Stimulated activated naive CD8-positive, alpha-beta T cell treated with anti-CD3 and anti-CD28 coated beads, Interleukin-15, Interleukin-2, amounts not matched to agents 100 U/mL and 50 U/mL, for 24 hours (primary cell): Measurements from ENCODE around the gene LAMC2.
"Not testable (repeated sequence)": the region's sequence is repeated elsewhere in the genome, so short reads cannot be mapped to it uniquely, and the experiment has no call there.

Experiments used
- ATAC-seq: fragments of 150-1000 bp; cut with Tn5 transposase; one replicate; pipeline ENCODE4 v1.10.0; 2021
- DNase-seq: peaks from one replicate; pipeline ENCODE4 v3.0.0; 2021

Gene LAMC2

DNA sequence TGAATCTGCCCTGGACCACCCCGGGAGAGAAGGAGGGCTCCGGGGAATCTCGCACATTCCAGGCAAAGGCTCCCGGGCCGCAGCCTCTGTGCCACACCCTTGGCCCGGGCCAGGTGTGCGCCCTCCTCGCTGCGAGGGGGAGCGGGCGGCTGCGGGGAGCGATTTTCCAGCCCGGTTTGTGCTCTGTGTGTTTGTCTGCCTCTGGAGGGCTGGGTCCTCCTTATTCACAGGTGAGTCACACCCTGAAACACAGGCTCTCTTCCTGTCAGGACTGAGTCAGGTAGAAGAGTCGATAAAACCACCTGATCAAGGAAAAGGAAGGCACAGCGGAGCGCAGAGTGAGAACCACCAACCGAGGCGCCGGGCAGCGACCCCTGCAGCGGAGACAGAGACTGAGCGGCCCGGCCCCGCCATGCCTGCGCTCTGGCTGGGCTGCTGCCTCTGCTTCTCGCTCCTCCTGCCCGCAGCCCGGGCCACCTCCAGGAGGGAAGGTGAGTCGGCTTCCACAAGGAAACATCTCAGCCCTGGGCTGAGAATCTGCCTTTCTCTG is at the start of gene LAMC2:
LAMC2 (plus strand) TSS at position 324 of the 550 bp plus-strand sequence; CDS start at position 413, 89 bp downstream.
- DNase-seq = peak; percentile 22
- peak; percentile 82 for ATAC-seq

DNA sequence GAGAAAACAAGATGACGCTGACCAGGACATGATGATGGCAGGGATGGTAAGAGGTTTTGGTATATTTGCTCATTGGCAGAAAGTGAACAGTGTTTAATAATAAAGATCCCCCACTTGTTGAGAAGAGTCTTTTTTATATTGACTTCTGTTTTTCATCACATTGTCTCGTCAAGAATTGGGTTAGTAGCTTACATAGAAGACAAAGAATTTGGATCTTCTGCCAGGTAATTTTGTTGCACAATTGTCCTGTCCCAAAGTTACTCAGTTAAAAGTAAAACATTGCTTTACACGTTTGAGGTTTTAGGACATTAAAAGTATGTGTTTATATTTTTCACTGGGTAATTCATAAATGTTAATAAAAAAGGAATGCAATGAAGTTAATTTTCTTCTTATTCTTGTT is 48.3 kb upstream of the LAMC2 start:
- ATAC-seq = no peak
- no peak for DNase-seq

DNA sequence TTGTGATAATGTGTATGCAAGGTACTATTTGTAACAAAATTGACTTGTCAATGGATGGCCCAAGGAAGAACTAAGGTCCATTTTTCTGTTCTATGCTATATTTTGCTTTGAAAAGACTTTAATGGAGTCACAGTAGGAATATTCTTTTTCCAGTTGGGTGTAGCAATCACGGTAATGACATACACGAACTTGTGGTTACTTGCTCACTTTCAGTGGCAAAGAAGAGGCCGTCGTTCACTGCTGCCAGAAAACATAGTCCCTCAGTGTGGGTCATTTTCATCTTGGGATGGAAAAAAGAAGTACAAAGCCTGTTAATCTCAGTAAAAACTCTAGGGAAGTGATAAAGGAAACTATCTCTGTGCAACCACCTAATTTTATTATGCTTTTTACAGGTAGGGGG is 47.8 kb upstream of the LAMC2 start:
- ATAC-seq = no peak
- DNase-seq = no peak

DNA sequence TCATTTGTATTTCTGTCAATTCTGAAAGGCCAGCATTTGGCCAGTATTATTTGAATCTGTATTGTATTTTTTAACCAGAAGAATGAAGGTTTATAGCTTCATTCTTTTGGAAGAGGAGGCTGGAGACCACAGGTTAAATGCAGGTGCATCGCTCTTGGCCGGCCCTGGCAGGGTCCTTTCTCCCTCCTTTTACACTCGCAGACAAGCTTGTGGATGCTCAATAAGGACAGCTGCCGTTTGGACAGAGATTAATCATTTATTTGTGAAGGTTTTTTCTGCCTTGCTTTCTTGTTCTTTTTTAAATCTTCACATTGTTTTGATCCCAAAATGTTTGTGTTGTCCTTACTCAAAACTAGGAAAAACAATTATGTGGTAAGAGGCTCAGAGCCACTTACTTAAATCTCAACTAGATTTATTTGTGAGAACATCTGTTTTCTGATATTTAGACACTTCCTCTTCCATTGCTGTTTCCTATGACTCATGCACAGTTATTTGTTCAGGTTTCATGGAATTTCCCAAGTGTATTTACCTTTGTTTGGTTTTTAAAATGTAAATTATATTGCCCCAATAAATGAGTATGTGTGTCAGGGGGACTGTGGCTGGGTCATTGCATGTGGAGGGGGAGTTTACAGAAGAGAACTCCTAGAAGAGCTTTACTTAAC is 46.7 kb upstream of the LAMC2 start:
- DNase-seq (no peak), ATAC-seq (no peak)

DNA sequence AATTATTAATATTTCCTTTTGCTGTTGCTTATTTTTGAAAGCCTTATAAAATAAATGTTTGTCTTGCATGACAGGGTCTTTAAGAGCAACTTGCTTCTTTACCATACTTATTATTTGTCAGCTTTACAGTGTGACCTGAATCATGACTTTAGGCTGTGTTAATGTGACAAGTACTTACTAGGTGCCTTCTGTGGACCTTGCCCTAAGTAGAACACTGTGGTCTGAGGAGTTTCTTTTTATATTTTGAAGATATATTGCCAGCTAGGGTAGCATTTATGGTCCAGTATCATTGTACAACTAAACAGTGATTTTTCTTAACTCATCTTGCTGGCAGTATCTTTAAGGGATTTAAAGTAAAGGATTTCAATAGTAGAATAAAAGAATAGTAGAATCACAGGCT is 45.4 kb upstream of the LAMC2 start:
- ATAC-seq = no peak
- DNase-seq = no peak

DNA sequence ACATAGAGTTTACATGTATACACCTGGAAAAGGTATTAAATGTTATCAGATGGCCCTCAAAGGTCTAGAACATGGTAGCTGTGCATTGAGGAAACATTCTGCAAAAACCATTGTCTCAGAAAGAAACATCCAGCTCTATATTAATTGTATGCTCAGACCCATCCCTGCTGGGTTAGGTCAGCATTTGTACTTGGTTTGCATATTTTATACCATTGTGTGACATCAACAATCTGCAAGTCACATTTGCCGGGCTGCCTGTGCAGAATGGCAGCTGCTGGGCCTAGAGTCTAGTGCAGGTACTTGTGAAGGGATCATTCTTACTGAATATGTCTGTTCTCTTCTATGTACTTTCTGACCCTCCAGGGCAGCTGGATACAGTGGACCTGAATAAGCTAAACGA is 43.9 kb upstream of the LAMC2 start:
- no peak for ATAC-seq

DNA sequence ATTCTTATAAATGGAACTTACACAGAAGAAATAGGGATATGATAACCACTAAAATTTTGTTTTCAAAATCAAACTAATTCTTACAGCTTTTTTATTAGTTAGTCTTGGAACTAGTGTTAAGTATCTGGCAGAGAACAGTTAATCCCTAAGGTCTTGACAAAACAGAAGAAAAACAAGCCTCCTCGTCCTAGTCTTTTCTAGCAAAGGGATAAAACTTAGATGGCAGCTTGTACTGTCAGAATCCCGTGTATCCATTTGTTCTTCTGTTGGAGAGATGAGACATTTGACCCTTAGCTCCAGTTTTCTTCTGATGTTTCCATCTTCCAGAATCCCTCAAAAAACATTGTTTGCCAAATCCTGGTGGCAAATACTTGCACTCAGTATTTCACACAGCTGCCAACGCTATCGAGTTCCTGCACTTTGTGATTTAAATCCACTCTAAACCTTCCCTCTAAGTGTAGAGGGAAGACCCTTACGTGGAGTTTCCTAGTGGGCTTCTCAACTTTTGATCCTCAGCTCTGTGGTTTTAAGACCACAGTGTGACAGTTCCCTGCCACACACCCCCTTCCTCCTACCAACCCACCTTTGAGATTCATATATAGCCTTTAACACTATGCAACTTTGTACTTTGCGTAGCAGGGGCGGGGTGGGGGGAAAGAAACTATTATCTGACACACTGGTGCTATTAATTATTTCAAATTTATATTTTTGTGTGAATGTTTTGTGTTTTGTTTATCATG is 42.3 kb upstream of the LAMC2 start:
- DNase-seq = no peak
- no peak for ATAC-seq

More for the DNA sequence above, 43.9 kb upstream of the LAMC2 start:
- no peak for DNase-seq

DNA sequence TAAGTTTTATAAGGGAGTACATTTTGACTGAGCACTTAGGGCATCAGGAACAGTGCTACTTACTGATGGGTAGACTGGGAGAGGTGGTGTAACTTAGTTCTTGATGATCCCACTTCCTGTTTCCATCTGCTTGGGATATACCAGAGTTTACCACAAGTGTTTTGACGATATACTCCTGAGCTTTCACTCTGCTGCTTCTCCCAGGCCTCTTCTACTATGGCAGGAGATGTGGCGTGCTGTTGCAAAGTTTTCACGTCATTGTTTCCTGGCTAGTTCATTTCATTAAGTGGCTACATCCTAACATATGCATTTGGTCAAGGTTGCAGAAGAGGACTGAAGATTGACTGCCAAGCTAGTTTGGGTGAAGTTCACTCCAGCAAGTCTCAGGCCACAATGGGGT is 41.3 kb upstream of the LAMC2 start:
- ATAC-seq (no peak), DNase-seq (no peak)

DNA sequence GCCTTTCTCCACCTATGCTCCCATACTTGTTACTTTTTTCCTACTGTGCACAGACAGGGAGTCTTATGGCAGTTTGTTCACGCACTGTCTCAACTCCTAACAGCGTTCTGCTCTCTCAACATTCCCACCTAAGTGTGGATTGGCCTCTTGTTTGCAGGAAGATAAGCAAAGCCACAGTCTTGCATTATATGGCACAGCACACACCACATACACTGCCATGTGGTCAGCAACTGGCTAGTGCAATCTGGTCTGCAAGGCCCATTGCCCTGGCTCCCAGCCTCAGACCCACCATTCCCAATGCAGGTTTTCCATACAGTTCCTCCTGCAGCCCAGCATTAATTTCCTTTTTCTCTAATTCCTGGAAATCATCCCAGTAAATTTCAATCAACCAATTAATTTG is 38.3 kb upstream of the LAMC2 start:
- DNase-seq = no peak
- ATAC-seq = no peak

DNA sequence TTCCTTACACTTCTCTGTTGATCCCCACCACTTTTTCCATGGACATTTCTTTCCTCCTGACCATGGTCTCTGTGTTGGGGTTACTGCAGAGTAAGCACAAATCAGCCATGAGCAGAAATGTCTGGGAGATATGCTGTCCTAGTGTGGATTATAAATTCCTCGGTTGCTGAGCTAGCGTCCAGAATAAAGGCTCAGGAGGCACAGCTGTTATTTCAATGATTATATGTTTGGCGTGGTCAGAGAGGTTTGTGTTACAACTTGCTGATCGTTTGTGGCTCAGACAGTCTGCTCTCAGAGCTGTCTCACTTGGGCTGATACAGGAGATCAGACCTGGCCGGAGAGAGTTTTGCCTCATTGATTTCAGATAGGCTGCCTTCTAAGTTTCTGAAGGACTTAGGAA is 37.5 kb upstream of the LAMC2 start:
- DNase-seq = no peak
- ATAC-seq = no peak

DNA sequence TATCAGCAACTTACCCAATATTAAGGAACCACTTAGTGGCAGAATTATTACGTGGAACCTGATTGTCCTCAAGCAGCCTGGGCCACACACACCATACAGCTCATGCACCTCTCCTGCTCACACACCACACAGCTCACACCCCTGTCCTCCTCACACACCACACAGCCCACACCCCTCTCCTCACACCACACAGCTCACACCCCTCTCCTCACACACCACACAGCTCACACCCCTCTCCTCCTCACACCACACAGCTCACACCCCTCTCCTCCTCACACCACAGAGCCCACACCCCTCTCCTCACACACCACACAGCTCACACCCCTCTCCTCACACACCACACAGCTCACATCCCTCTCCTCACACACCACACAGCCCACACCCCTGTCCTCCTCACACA is 36.8 kb upstream of the LAMC2 start:
- no peak for ATAC-seq
- DNase-seq = no peak

DNA sequence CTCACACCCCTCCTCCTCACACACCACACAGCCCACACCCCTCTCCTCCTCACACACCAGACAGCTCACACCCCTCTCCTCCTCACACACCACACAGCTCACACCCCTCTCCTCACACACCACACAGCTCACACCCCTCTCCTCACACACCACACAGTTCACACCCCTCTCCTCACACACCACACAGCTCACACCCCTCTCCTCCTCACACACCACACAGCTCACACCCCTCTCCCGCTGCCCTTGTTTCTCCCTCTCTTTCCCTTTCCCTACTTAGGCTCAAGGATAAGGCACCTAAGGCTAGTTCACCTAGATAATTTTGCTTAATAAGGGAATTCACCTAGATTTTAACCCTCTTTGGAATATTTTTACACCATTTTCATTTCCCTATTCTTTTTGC is 36.0 kb upstream of the LAMC2 start:
- not testable (repeated sequence) for DNase-seq, ATAC-seq

DNA sequence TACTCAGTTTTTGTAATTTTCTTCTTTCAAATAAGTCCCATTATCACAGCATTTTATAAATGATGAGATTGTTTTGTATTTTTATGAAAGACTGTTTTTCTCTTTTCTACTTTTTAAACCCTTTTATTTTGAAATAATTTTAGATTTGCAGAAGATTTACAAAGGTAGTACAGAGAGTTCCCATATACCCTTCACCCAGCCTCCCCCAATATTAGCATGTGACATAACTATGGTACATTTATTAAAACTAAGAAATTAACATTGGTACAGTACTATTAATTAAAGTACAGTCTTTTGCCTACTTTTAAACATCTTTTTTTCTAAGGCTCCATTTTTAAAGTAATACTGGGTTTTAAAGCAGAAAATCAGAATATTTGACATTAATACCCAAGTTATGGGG is 35.6 kb upstream of the LAMC2 start:
- no peak for DNase-seq
- no peak for ATAC-seq

DNA sequence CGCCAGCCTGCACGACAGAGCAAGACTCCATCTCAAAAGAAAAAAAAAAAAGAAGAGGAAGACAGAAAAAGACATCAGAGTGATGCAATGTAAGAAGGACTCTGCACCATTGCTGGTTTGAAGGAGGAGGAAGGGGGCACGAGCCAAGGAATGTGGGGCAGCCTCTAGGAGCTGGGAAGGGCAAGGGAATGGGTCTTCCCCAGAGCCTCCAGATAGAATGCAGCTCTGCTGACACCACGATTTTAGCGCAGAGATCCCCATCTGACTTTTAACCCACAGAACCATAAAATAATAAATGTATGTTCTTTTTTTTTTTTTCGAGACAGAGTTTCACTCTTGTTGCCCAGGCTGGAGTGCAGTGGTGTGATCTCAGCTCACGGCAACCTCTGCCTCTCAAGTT is 33.9 kb upstream of the LAMC2 start:
- no peak for DNase-seq
- ATAC-seq = no peak

DNA sequence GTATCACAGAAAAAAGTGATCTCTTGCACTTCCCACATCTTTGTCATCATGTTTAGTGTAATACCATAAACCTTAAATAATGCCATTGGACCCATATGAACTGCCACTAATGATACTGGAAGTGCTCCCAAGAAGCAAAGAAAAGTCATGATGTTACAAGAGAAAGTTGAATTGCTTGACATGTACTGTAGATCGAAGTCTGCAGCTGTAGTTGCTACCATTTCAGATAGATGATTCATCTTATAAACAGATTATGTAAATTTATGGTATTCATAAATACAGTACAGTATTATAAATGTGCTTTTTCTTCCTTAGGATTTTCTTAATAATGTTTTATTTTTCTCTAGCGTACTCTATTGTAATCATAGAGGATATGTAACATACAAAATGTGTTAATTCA is 30.1 kb upstream of the LAMC2 start:
- no peak for ATAC-seq
- DNase-seq = no peak

DNA sequence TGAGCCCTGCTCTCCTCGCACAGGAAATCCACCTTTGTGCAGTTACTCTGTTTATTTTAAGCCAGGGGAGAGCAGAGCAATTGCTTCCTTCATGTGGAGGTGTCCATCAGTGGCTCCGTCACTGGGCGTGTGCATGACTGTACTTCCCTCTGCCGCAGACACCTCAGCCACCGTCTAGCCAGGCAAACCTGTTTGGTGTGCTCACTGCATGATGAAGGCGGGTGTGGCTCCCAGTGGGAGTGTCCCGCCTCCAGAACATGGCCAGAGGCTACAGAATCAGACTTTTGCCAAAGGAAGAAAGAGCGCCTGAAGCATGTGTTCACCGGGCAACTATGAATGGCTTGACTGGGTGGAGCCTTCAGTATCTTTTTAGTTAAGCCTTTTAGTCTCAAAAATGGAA is 26.1 kb upstream of the LAMC2 start:
- ATAC-seq (no peak), DNase-seq (no peak)

DNA sequence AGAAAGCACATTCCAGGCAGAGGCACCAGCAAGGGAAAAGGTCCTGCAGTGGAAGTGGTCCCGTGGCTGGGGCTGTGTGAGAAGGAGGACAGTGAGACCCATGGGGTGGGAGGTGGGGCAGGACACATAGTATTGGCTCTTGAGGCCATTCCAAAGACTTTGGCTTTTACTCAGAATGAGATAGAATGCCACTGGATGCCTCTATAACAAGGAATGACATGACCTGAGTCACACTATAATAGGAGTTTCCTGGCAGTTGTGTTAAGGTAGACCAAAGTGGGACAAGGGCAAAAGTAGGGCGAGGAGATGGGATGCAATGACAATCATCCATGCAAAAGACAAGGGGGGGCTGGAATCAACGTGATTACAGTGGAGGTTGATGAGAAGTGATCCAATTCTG is 24.7 kb upstream of the LAMC2 start:
- DNase-seq = no peak

DNA sequence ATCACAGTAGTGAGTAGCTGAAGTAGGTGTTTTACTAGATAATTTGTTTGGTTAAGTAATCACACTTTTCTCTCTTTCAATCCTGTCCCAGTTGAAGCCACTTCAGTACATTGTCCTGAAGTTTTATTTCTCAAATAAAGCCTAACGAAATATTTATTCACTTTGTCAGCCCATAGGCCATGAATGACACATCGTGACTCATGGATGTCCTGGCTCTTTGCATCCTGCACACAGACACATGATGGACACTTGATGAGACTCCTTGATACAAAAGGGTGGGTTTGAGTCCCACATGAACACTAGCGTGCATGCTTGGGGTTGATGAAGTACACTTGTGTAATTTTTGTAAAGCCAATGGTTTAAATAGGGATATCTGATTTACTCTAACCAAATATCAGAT is 22.7 kb upstream of the LAMC2 start:
- DNase-seq = no peak

More for the DNA sequence above, 24.7 kb upstream of the LAMC2 start:
- no peak for ATAC-seq

DNA sequence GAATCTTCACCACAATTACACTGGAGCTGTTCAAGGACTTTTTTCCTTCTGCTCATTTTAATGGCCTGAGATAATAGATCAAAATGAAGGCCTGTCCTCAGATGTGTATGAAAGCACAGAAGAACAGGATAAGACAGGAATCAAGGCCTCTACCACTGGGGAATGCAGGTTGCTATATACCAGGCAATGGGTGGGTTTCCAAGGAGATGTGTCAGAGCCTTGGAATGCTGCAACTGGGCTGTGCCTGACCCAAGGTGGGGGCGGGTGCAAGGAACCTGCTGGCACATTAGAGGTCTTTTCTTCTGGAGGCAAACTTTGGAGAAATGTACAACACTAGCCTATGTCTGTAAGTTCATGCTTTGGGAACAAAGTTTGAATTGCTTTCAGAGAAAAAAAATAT is 21.7 kb upstream of the LAMC2 start:
- no peak for ATAC-seq

More for the DNA sequence above, 22.7 kb upstream of the LAMC2 start:
- ATAC-seq = no peak

DNA sequence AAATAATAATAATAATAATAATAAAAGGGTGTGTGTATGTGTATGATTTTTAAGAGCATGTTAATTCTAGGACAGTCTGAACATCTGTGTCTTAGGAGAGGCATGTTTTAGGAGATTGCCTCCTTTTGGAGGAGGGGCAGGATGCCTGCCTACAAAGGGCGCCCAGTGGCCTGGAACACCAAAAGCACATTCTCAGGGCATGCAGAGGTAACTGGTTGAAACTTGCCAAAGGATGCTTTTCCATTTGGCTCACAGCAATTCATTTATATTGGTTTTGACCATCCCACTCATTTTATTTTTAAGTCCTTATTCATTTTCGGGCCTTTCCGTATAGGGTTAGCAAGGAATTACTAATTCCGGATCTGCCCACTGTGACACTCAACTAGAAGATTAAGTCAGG is 21.1 kb upstream of the LAMC2 start:
- no peak for DNase-seq
- ATAC-seq = no peak

More for the DNA sequence above, 21.7 kb upstream of the LAMC2 start:
- no peak for DNase-seq

DNA sequence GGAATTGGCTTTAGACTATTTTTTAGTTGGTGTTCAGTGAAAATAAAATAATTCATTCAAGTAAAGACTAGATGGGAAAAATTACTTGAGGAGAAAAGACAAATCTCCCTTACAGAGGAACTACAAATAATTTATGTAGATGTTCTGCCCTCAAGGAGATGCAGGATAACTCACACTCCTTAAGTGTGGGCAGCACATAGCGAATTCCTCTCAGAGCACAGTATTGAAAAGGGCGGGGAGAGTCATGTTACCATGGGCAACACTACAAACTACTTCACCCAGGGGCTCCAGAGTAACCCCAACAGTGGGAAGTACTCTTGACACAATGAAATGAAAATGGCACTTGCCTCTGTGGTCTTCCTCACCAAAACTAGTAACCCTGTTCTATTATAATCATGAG is 20.6 kb upstream of the LAMC2 start:
- DNase-seq = no peak
- no peak for ATAC-seq

DNA sequence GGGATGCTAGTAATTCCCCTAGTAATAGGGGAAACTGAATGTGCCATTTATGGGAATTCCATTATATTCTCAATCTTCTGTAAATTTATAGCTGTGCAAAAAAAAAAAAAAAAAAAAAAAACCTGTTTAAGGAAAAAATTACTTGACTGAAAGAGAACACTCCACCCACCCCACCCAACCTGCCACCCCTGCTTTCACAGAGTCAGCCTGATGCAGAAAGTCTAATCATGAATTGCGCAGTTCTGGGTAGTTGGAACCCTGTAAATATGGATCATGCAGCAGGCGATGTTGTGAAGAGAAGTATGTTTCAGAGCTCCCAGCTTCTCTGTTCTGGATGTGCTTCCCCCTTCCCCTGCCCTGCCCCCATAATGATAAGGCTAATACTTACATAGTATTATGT is 19.6 kb upstream of the LAMC2 start:
- DNase-seq (no peak), ATAC-seq (no peak)

DNA sequence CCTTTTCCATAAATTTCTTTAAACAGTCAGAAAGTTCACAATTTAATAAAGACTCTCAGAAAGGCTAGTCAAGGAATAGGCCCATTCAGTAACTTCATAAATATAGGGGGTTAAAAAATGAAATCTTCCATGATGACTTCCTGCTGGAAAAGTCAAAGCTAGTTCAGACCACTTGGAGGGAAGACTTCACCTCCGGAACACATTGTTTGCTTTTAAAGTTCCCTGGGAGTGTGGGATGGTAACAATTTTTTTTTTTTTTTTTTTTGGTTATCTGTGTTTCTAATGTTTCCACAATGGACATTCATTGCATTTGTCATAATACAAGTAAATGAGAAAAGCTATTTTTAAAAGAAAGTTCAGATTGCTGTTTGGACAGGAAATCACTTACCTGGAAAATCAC is 18.4 kb upstream of the LAMC2 start:
- no peak for ATAC-seq
- no peak for DNase-seq

DNA sequence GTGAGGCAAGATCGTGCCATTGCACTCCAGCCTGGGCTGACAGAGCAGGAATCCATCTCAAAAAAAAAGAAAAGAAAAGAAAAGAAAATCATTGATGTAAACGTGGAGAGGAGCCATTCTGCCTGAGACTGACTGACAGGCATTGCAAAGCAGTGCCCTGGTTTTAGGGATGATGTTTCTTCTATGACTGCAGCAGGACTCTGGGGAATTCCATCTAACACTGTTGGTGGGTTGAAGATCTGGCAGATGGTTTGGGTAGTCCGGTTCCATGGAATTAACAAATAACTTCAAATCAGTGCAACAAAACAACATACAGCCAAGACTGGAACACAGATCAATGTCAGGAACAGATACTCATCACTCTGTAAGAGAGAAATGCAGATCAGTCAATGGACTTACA is 17.8 kb upstream of the LAMC2 start:
- DNase-seq (no peak), ATAC-seq (no peak)
